K562 (cell line): ENCODE results near the gene CALM3. TPM values are rescaled to one million over a fixed set of nuclear protein-coding genes. Genes with fewer than 3 reads are reported as not detected.

Source experiments
- ATF7 ChIP-seq: fragments of 450-650 bp; IDR thresholded peaks from 2 replicates; pipeline ENCODE4 v1.7.1; 2014; ENCODE audit warnings: mild to moderate bottlenecking, moderate library complexity
- E4F1 ChIP-seq: fragments of 250-450 bp; sonication (Bioruptor Pico); IDR thresholded peaks from 2 replicates; pipeline ENCODE4 v1.5.0; 2021; ENCODE audit warnings: mild to moderate bottlenecking, borderline replicate concordance
- ELF2 ChIP-seq: fragments of 250-450 bp; sonication (Bioruptor Pico); IDR thresholded peaks from 2 replicates; pipeline ENCODE4 v1.5.0; 2021; ENCODE audit warnings: mild to moderate bottlenecking
- FOXK1 ChIP-seq: sonication (generic); formaldehyde crosslinking; IDR thresholded peaks from 2 replicates; pipeline ENCODE4 v1.8.0; 2022; ENCODE audit warnings: missing genetic modification reagents, mild to moderate bottlenecking, borderline replicate concordance
- HNRNPLL ChIP-seq: fragments of 200-400 bp; formaldehyde crosslinking; IDR thresholded peaks from 2 replicates; pipeline ENCODE4 v1.6.1; 2017; ENCODE audit warnings: low read length, low read depth, mild to moderate bottlenecking; ENCODE audit not compliant: poor library complexity, severe bottlenecking
- HOXB6 ChIP-seq: fragments of 250-450 bp; sonication (Bioruptor Pico); IDR thresholded peaks from 2 replicates; pipeline ENCODE4 v1.5.1; 2022; ENCODE audit warnings: mild to moderate bottlenecking, borderline replicate concordance
- POLR3A ChIP-seq: IDR thresholded peaks from 2 replicates; pipeline ENCODE4 v1.6.1; 2011; ENCODE audit warnings: borderline replicate concordance, mild to moderate bottlenecking, moderate library complexity; ENCODE audit not compliant: insufficient read length, insufficient read depth; ENCODE audit errors: extremely low read depth
- SMAD4 ChIP-seq: fragments of 250-450 bp; sonication (Bioruptor Pico); conservative IDR thresholded peaks from 2 replicates; pipeline ENCODE4 v1.8.0; 2021; ENCODE audit warnings: inconsistent platforms, mild to moderate bottlenecking, moderate library complexity
- SMARCA4 ChIP-seq: fragments of 450-650 bp; IDR thresholded peaks from 2 replicates; pipeline ENCODE4 v1.6.1; 2016
- SMARCB1 ChIP-seq: IDR thresholded peaks from 2 replicates; pipeline ENCODE4 v1.6.1; 2011; ENCODE audit warnings: improper control_type of control experiment, low read depth; ENCODE audit not compliant: insufficient read length
- SRSF9 ChIP-seq: fragments of 200-400 bp; formaldehyde crosslinking; IDR thresholded peaks from 2 replicates; pipeline ENCODE4 v1.6.1; 2017; ENCODE audit warnings: low read depth, low read length, borderline replicate concordance
- THAP12 ChIP-seq: fragments of 250-450 bp; sonication (Bioruptor Pico); IDR thresholded peaks from 2 replicates; pipeline ENCODE4 v1.9.0; 2021; ENCODE audit warnings: mild to moderate bottlenecking, inconsistent platforms
- XRCC5 ChIP-seq: fragments of 200-400 bp; formaldehyde crosslinking; IDR thresholded peaks from 2 replicates; pipeline ENCODE4 v1.6.1; 2017; ENCODE audit warnings: low read depth, mild to moderate bottlenecking, low read length
- ZBTB12 ChIP-seq: fragments of 250-450 bp; sonication (Bioruptor Pico); IDR thresholded peaks from 2 replicates; pipeline ENCODE4 v1.4.0; 2020
- ZBTB2 ChIP-seq: fragments of 450-650 bp; IDR thresholded peaks from 2 replicates; pipeline ENCODE4 v1.6.1; 2016; ENCODE audit warnings: antibody characterized with exemption
- ZNF274 ChIP-seq: IDR thresholded peaks from 2 replicates; pipeline ENCODE4 v1.6.1; 2011; ENCODE audit warnings: low read depth, mild to moderate bottlenecking, low read length, moderate library complexity, borderline replicate concordance
- ZNF324 ChIP-seq: fragments of 250-450 bp; sonication (Bioruptor Pico); IDR thresholded peaks from 2 replicates; pipeline ENCODE4 v1.4.0; 2020; ENCODE audit warnings: mild to moderate bottlenecking
- ZNF444 ChIP-seq: fragments of 250-450 bp; sonication (Bioruptor Pico); IDR thresholded peaks from 2 replicates; pipeline ENCODE4 v1.4.0; 2020; ENCODE audit warnings: mild to moderate bottlenecking, moderate library complexity
- ZNF586 ChIP-seq: fragments of 450-650 bp; formaldehyde crosslinking; conservative IDR thresholded peaks from 2 replicates; pipeline ENCODE4 v1.4.0; 2020; ENCODE audit warnings: mild to moderate bottlenecking, moderate library complexity
- ZNF644 ChIP-seq: fragments of 200-800 bp; sonication (Bioruptor generic); IDR thresholded peaks from 2 replicates; pipeline ENCODE4 v1.6.1; 2016; ENCODE audit warnings: low read depth, missing genetic modification characterization, missing compliant biosample characterization
- polyA plus RNA-seq, 8 experiments: library from polyadenylated mRNA; depleted of rRNA in 4 of 8; stranded (reverse) in 5 of 8; unstranded in 3 of 8; fragments of >200 nt; fragmentation: Nextera tagmentation in 2 of 8; fragmentation: Illumina TruSeq in 1 of 8; extraction: Ambion mirVana in 2 of 8; extraction: Trizol in 1 of 8; gene quantifications; 2 replicates each; pipeline versions ENCODE4 v1.2.1 to v1.2.3, GENCODE V29; 2011 to 2014; ENCODE audit warnings: inconsistent platforms in 1 of 8, missing spikeins in 1 of 8
- total RNA-seq, 7 experiments: library from RNA; depleted of rRNA in 6 of 7; stranded (reverse); fragments of >200 nt in 6 of 7; fragmentation: Illumina TruSeq in 2 of 7; extraction: Trizol in 2 of 7; gene quantifications; 2 replicates each; pipeline versions ENCODE4 v1.2.1 to v1.2.3, GENCODE V29; 2011 to 2021; ENCODE audit warnings: low replicate concordance in 1 of 7

CALM3 gene
- total and polyA plus RNA-seq, 9 of the 15 experiments (the other 6 are each of a cell fraction or from before 2014, with no cell fraction given) = 34.6 to 350 (median 156) TPM

GRCh38 chr19:46600384-46601317 lies 479 bp upstream of the CALM3 start (continued):
- TF ChIP-seq HOXB6 (peak; percentile 35; the same call in 1 of the 2 replicates), SRSF9 (no peak), ZNF644 (tag) (peak; percentile 96), ATF7 (peak; percentile 100), ZNF324 (CRISPR knock-in tag) (no peak), HNRNPLL (peak; percentile 18), ZBTB2 (peak; percentile 25; the same call in 1 of the 2 replicates), POLR3A (no peak), THAP12 (CRISPR knock-in tag) (no peak), E4F1 (CRISPR knock-in tag) (no peak; the same call in 1 of the 2 replicates), ZNF586 (CRISPR knock-in tag) (no peak), ZNF274 (no peak), ZBTB12 (CRISPR knock-in tag) (peak; percentile 85), XRCC5 (peak; percentile 48), ZNF444 (CRISPR knock-in tag) (no peak), SMARCA4 (peak; percentile 10; the same call in 1 of the 2 replicates), SMAD4 (CRISPR knock-in tag) (peak; percentile 98), FOXK1 (CRISPR knock-in tag) (no peak), SMARCB1 (no peak), ELF2 (CRISPR knock-in tag) (peak; percentile 58)
